Activated CD8-positive, alpha-beta T cell treated with anti-CD3 and anti-CD28 coated beads for 36 hours (primary cell): ENCODE data around the gene PWWP2A. TPM values are rescaled to one million over a fixed set of nuclear protein-coding genes. Genes with fewer than 3 reads are reported as not detected.

Experiments
- ATAC-seq: fragments of 200-7000 bp; cut with Tn5 transposase; one replicate; pipeline ENCODE4 v1.10.0; 2021; ENCODE audit warnings: mild to moderate bottlenecking, moderate library complexity
- CTCF ChIA-PET: fragments of 350-600 bp; sonication (Branson Sonifier 250); formaldehyde crosslinking; loops from one replicate; lab custom pipeline; 2021; ENCODE audit warnings: antibody characterized with exemption; lab: Charles Lee
- POLR2A ChIA-PET: fragments of 350-600 bp; sonication (Branson Sonifier 250); formaldehyde crosslinking; loops from one replicate; lab custom pipeline; 2021; ENCODE audit warnings: antibody characterized with exemption; lab: Charles Lee
- DNase-seq: peaks from one replicate; pipeline ENCODE4 v3.0.0-alpha.2; 2020
- H3K27ac Mint-ChIP-seq: one replicate; pipeline ENCODE4 v1.8.0; 2021; ENCODE audit warnings: mild to moderate bottlenecking, mixed read lengths
- H3K27me3 Mint-ChIP-seq: one replicate; pipeline ENCODE4 v1.8.0; 2021; ENCODE audit warnings: mixed read lengths
- H3K36me3 Mint-ChIP-seq: one replicate; pipeline ENCODE4 v1.8.0; 2021; ENCODE audit warnings: low read depth, mixed read lengths
- H3K4me1 Mint-ChIP-seq: one replicate; pipeline ENCODE4 v1.8.0; 2021; ENCODE audit warnings: low read depth, mixed read lengths
- H3K4me3 Mint-ChIP-seq: one replicate; pipeline ENCODE4 v1.8.0; 2021; ENCODE audit warnings: mild to moderate bottlenecking, moderate library complexity, mixed read lengths
- H3K9me3 Mint-ChIP-seq: one replicate; pipeline ENCODE4 v1.8.0; 2021; ENCODE audit warnings: mixed read lengths
- intact Hi-C: fragments of 100-400 bp; cut with micrococcal nuclease; formaldehyde crosslinking; loops from one replicate; pipeline ENCODE4 v1.10.0; 2022
- total RNA-seq, 2 experiments: library from RNA; stranded (reverse); gene quantifications; one replicate each; pipeline ENCODE4 v1.2.3, GENCODE V29; 2021
- TF ChIP-seq, protein P1 (sequence below): fragments of 200-600 bp; IDR thresholded peaks from one replicate; pipeline ENCODE4 v1.8.0; 2022; ENCODE audit warnings: antibody characterized with exemption, mild to moderate bottlenecking

Gene PWWP2A
- total RNA-seq, 2 experiments from 2014 or later: 16.0 to 17.5 TPM

DNA sequence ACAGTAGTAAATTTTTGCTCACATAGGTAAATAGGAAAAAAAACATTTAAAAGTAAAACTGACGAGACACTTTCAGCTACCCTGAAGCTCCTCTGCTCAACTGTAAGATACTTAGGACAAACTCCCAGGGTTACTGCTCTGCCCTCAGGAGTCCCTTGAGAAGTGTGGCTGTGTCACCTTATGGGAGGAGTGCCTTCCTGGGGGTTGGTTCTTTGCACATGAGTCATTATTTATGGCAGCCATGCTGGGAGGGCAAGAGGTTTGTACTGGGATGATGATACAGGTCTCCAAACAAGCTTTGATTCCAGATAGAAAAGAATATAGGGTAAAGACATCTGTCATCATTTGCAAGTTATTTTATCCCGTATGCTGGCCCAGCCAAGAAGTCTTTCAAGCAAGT, 64.4 kb downstream of the PWWP2A start:
- no peak for ATAC-seq
- POLR2A ChIA-PET: no interaction called here
- no peaks in the 10 kb centered on the region for H3K27me3 Mint-ChIP-seq
- intact Hi-C loops: no loop called here
- H3K9me3 Mint-ChIP-seq: no peaks in the 10 kb centered on the region
- CTCF ChIA-PET: interaction anchor here (1.7 kb wide), 1 partner anchor 33 kb away, joined by 5 read pairs; no protein-coding TSS in a partner anchor
- H3K4me3 Mint-ChIP-seq: no peak overlapping the region
- H3K27ac Mint-ChIP-seq: no peak overlapping the region
- no peak for DNase-seq
- peaks cover 41% of the 10 kb centered on the region for H3K36me3 Mint-ChIP-seq
- H3K4me1 Mint-ChIP-seq: no peaks in the 10 kb centered on the region
- TF ChIP-seq, protein P1, sequence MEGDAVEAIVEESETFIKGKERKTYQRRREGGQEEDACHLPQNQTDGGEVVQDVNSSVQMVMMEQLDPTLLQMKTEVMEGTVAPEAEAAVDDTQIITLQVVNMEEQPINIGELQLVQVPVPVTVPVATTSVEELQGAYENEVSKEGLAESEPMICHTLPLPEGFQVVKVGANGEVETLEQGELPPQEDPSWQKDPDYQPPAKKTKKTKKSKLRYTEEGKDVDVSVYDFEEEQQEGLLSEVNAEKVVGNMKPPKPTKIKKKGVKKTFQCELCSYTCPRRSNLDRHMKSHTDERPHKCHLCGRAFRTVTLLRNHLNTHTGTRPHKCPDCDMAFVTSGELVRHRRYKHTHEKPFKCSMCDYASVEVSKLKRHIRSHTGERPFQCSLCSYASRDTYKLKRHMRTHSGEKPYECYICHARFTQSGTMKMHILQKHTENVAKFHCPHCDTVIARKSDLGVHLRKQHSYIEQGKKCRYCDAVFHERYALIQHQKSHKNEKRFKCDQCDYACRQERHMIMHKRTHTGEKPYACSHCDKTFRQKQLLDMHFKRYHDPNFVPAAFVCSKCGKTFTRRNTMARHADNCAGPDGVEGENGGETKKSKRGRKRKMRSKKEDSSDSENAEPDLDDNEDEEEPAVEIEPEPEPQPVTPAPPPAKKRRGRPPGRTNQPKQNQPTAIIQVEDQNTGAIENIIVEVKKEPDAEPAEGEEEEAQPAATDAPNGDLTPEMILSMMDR: no peak

DNA sequence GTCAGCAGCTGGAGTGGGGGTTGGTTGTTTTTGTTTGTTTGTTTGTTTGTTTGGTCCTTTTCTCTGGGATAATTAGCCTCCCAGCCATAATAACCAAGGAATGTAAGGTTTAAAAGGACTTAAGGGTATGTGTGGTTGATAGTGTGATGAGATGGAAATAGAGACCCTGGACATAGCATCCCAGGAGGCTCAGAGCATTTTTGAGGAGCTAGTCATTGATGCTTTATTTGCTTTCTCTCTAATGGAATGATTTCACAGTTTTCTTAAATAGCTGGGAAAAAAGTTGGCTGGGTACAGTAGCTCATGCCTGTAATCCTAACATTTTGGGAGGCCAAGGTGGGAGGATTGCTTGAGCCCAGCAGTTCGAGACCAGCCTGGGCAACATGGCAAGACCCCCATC, 65.2 kb downstream of the PWWP2A start:
- no peak overlapping the region for H3K27ac Mint-ChIP-seq
- peaks cover 44% of the 10 kb centered on the region for H3K36me3 Mint-ChIP-seq

DNA sequence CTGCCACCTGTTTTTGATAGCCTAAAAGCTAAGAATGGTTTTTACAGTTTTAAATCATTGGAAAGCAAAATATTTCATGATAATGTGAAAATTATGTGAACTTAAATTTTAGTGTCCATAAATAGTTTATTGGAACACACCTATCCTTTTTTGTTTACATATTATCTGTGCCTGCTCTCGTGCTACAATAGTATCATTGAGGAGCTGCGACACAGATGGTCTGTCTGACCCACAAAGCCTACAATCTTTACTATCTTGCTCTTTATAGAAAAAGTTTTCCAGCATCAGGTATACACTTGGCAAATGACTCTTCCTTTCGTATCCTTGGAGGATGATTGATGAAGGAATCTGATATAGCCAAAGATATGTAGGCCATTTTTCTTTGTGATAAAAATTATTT, 70.2 kb downstream of the PWWP2A start:
- H3K9me3 Mint-ChIP-seq: no peaks in the 10 kb centered on the region
- H3K36me3 Mint-ChIP-seq: peaks cover 40% of the 10 kb centered on the region
- intact Hi-C loops: no loop called here
- POLR2A ChIA-PET: no interaction called here
- H3K27ac Mint-ChIP-seq: no peak overlapping the region
- TF ChIP-seq, protein P1: no peak
- H3K4me1 Mint-ChIP-seq: no peaks in the 10 kb centered on the region
- H3K4me3 Mint-ChIP-seq: no peak overlapping the region
- H3K27me3 Mint-ChIP-seq: no peaks in the 10 kb centered on the region
- CTCF ChIA-PET: interaction anchor here (0.8 to 1.4 kb wide), 4 partner anchors 11 to 32 kb away, joined by 3 to 5 read pairs (median 4); no protein-coding TSS in a partner anchor
- ATAC-seq (no peak), DNase-seq (no peak)

More for the DNA sequence above, 65.2 kb downstream of the PWWP2A start:
- Mint-ChIP-seq H3K9me3 (no peaks in the 10 kb centered on the region), H3K4me3 (no peak overlapping the region), H3K27me3 (no peaks in the 10 kb centered on the region), H3K4me1 (no peaks in the 10 kb centered on the region)
- intact Hi-C loops: no loop called here
- DNase-seq (no peak), ATAC-seq (no peak)
- POLR2A ChIA-PET: interaction anchor here (0.6 to 1.2 kb wide), 3 partner anchors 11 to 107 kb away, joined by 3 read pairs; no protein-coding TSS in a partner anchor
- TF ChIP-seq, protein P1: no peak
- CTCF ChIA-PET: interaction anchor here (1.7 kb wide), 1 partner anchor 32 kb away, joined by 5 read pairs; no protein-coding TSS in a partner anchor

DNA sequence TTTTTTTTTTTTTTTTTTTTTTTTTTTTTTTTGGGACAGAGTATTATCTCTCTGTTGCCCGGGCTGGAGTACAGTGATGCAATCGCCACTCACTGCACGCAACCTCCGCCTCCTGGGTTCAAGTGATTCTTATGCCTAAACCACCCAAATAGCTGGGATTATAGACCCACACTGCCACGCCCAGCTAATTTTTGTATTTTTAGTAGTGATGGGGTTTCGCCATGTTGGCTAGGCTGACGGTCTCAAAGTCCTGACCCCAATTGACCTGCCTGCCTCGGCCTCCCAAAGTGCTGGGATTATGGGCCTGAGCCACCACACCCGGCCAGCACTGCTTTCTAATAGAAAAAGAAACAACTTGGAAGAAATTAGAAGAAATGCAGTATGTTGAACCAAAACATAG, 71.1 kb downstream of the PWWP2A start:
- ATAC-seq: no peak
- H3K36me3 Mint-ChIP-seq: peaks cover 39% of the 10 kb centered on the region

DNA sequence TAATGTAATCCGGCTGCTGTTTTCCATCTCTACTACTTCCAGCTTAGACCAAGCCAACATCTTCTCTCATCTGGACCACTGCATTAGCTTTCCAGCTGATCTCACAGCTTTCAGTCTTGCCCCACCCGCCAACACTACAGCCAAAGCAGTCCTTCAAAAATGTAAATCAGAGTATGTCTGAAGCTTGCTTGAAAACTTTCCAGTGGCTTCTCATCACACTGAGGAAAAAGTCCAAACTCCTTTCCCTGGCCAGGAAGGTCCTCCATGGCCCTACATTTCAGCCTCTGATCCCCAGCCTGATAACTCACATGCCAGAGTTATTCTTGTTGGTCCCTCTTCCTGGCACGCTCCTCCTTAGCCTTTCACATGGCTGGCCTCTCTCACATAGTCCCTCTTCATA, 71.8 kb downstream of the PWWP2A start:
- ATAC-seq (no peak), DNase-seq (no peak)
- intact Hi-C loops: no loop called here
- POLR2A ChIA-PET: no interaction called here
- Mint-ChIP-seq H3K4me1 (no peaks in the 10 kb centered on the region), H3K9me3 (no peaks in the 10 kb centered on the region), H3K27me3 (no peaks in the 10 kb centered on the region), H3K27ac (no peak overlapping the region), H3K4me3 (no peak overlapping the region), H3K36me3 (peaks cover 40% of the 10 kb centered on the region)
- CTCF ChIA-PET: interaction anchor here (1.0 to 1.7 kb wide), 2 partner anchors 25 to 32 kb away, joined by 3 to 5 read pairs; no protein-coding TSS in a partner anchor
- TF ChIP-seq, protein P1: no peak

More for the DNA sequence above, 71.1 kb downstream of the PWWP2A start:
- CTCF ChIA-PET: interaction anchor here (1.7 kb wide), 1 partner anchor 26 kb away, joined by 5 read pairs; no protein-coding TSS in a partner anchor
- intact Hi-C loops: no loop called here
- TF ChIP-seq, protein P1: no peak
- Mint-ChIP-seq H3K4me1 (no peaks in the 10 kb centered on the region), H3K27ac (no peak overlapping the region), H3K27me3 (no peaks in the 10 kb centered on the region), H3K9me3 (no peaks in the 10 kb centered on the region), H3K4me3 (no peak overlapping the region)
- POLR2A ChIA-PET: no interaction called here
- no peak for DNase-seq
